Karpas-422 (cell line): ENCODE results near the gene DMD. TPM values are rescaled to one million over a fixed set of nuclear protein-coding genes. Genes with fewer than 3 reads are reported as not detected.

ENCODE experiments used
- DNase-seq: peaks from one replicate; pipeline ENCODE4 v3.0.0-alpha.2; 2015
- H2AFZ ChIP-seq: fragments of 200-600 bp; sonication (generic); 2 replicates; pipeline ENCODE4 v1.6.1; 2014; ENCODE audit warnings: antibody characterized with exemption, low read length, mixed read lengths
- H3K27ac ChIP-seq: fragments of 200-600 bp; sonication (generic); 2 replicates; pipeline ENCODE4 v1.5.1; 2014; ENCODE audit warnings: mild to moderate bottlenecking, low read length, moderate library complexity
- H3K27me3 ChIP-seq: fragments of 200-600 bp; sonication (generic); 2 replicates; pipeline ENCODE4 v1.6.1; 2014; ENCODE audit warnings: low read length, mixed read lengths
- H3K36me3 ChIP-seq: fragments of 200-600 bp; sonication (generic); 2 replicates; pipeline ENCODE4 v1.6.1; 2014; ENCODE audit warnings: low read length, mixed read lengths; ENCODE audit not compliant: insufficient read depth
- H3K4me1 ChIP-seq: fragments of 200-600 bp; sonication (generic); 2 replicates; pipeline ENCODE4 v1.6.1; 2014; ENCODE audit warnings: mild to moderate bottlenecking, low read length, mixed read lengths
- H3K4me2 ChIP-seq: fragments of 200-600 bp; sonication (generic); 2 replicates; pipeline ENCODE4 v1.6.1; 2014; ENCODE audit warnings: low read length, low read depth, mild to moderate bottlenecking; ENCODE audit not compliant: poor library complexity, severe bottlenecking
- H3K4me3 ChIP-seq: fragments of 200-600 bp; sonication (generic); 2 replicates; pipeline ENCODE4 v1.5.1; 2014; ENCODE audit warnings: mild to moderate bottlenecking, antibody characterized with exemption, low read length, mixed read lengths
- H3K79me2 ChIP-seq: fragments of 200-600 bp; sonication (generic); 2 replicates; pipeline ENCODE4 v1.6.1; 2014; ENCODE audit warnings: mild to moderate bottlenecking, low read length, mixed read lengths
- H3K9ac ChIP-seq: fragments of 200-600 bp; sonication (generic); 2 replicates; pipeline ENCODE4 v1.6.0; 2014; ENCODE audit warnings: low read length
- H3K9me2 ChIP-seq: fragments of 200-600 bp; sonication (generic), shearing (Covaris generic); replicated peaks from 2 replicates; pipeline ENCODE4 v1.6.0; 2014; ENCODE audit warnings: mild to moderate bottlenecking, low read length, moderate library complexity; ENCODE audit not compliant: insufficient read depth
- H3K9me3 ChIP-seq: fragments of 300-700, 200-600 bp; sonication (generic); 2 replicates; pipeline ENCODE4 v1.6.1; 2014; ENCODE audit warnings: low read length, mixed read lengths
- H4K20me1 ChIP-seq: fragments of 200-600 bp; sonication (generic); 2 replicates; pipeline ENCODE4 v1.6.1; 2014; ENCODE audit warnings: mild to moderate bottlenecking, antibody characterized with exemption, low read length, low read depth; ENCODE audit not compliant: insufficient read depth
- total RNA-seq: library from RNA; depleted of rRNA; stranded (reverse); fragments of >200 nt; shearing (Covaris generic); gene quantifications from 2 replicates; pipeline ENCODE4 v1.2.3, GENCODE V29; 2014; ENCODE audit warnings: low replicate concordance

DMD gene
- total RNA-seq, 1 experiment from 2014 or later: not detected

GRCh38 chrX:31329298-31329697, 1882.1 kb downstream of the DMD start:
- Histone ChIP-seq H4K20me1 (no peaks in the 10 kb centered on the region), H3K27ac (no peak overlapping the region), H3K9ac (no peak overlapping the region), H3K4me2 (no peak overlapping the region), H2AFZ (no peak overlapping the region), H3K9me3 (peaks cover 11% of the 10 kb centered on the region; the same call in 1 of the 2 replicates), H3K79me2 (no peaks in the 10 kb centered on the region), H3K36me3 (no peaks in the 10 kb centered on the region), H3K4me3 (no peak overlapping the region), H3K4me1 (no peaks in the 10 kb centered on the region), H3K27me3 (no peaks in the 10 kb centered on the region), H3K9me2 (no peaks in the 10 kb centered on the region)
- DNase-seq: no peak

DNA sequence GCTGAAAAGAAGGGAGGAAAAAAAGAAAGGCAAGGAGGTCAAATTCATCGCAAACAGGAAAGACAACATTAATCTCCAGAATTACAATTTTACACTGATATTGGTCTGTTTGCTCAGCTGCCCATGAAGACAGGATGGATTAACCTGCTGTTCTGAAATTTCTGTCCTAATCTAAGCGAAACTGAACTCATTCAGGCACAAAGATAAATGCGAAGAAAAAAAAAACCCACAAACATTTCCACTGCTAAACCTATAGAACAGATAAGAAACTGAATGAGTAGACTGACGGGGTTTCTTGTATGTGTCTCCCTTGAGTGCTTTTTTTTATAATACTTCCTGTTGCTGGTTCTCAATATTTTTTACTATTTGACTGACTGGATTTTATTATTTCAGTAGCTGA, 1887.7 kb downstream of the DMD start:
- Histone ChIP-seq H3K4me1 (no peaks in the 10 kb centered on the region), H3K27me3 (no peaks in the 10 kb centered on the region), H3K9ac (no peak overlapping the region), H3K36me3 (no peaks in the 10 kb centered on the region), H3K27ac (no peak overlapping the region), H3K9me2 (no peaks in the 10 kb centered on the region), H3K4me3 (no peak overlapping the region), H3K4me2 (no peak overlapping the region), H3K9me3 (peaks cover 8% of the 10 kb centered on the region; the same call in 1 of the 2 replicates), H4K20me1 (no peaks in the 10 kb centered on the region), H3K79me2 (no peaks in the 10 kb centered on the region), H2AFZ (no peak overlapping the region)
- DNase-seq: no peak

GRCh38 chrX:31320740-31321139, 1890.6 kb downstream of the DMD start:
- Histone ChIP-seq H3K27ac (no peak overlapping the region), H3K27me3 (no peaks in the 10 kb centered on the region), H3K4me3 (no peak overlapping the region), H3K4me2 (no peak overlapping the region), H3K79me2 (no peaks in the 10 kb centered on the region), H4K20me1 (no peaks in the 10 kb centered on the region), H3K9me2 (no peaks in the 10 kb centered on the region), H3K36me3 (no peaks in the 10 kb centered on the region), H2AFZ (no peak overlapping the region), H3K4me1 (no peaks in the 10 kb centered on the region), H3K9me3 (no peaks in the 10 kb centered on the region; the same call in 1 of the 2 replicates), H3K9ac (no peak overlapping the region)
- DNase-seq: no peak

DNA sequence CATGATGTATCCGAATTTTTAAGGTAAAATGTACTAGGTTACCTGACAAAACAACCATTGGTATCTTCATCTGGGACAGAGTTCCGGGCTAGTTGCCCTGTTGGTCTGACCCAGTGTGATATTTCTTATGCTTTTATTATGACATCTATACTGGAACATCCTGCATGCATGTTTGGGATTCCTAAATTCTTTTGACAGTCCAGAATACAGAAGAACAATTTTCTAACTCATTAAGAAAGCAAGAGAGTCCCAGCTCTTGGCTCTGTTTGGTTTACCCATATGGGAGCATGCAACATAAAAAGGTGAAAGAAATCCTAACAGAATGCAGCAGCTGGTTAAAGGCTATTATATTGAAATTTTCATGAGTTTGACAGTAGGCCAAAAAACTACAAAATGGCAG, 1891.8 kb downstream of the DMD start:
- H2AFZ ChIP-seq: no peak overlapping the region
- DNase-seq: no peak
- H3K4me3 ChIP-seq: no peak overlapping the region
- no peaks in the 10 kb centered on the region for H4K20me1 ChIP-seq
- no peak overlapping the region for H3K4me2 ChIP-seq
- H3K79me2 ChIP-seq: no peaks in the 10 kb centered on the region
- no peaks in the 10 kb centered on the region for H3K27me3 ChIP-seq
- no peak overlapping the region for H3K9ac ChIP-seq
- H3K27ac ChIP-seq: no peak overlapping the region
- no peaks in the 10 kb centered on the region for H3K4me1 ChIP-seq
- no peaks in the 10 kb centered on the region; the same call in 1 of the 2 replicates for H3K9me3 ChIP-seq
- no peaks in the 10 kb centered on the region for H3K9me2 ChIP-seq
- H3K36me3 ChIP-seq: no peaks in the 10 kb centered on the region

GRCh38 chrX:31318866-31319265, 1892.5 kb downstream of the DMD start:
- Histone ChIP-seq H3K27ac (no peak overlapping the region), H3K9me2 (no peaks in the 10 kb centered on the region), H3K36me3 (no peaks in the 10 kb centered on the region), H3K4me1 (no peaks in the 10 kb centered on the region), H2AFZ (no peak overlapping the region), H3K4me2 (no peak overlapping the region), H3K79me2 (no peaks in the 10 kb centered on the region), H4K20me1 (no peaks in the 10 kb centered on the region), H3K9ac (no peak overlapping the region), H3K9me3 (no peaks in the 10 kb centered on the region; the same call in 1 of the 2 replicates), H3K4me3 (no peak overlapping the region), H3K27me3 (no peaks in the 10 kb centered on the region)
- no peak for DNase-seq

- H3K9ac ChIP-seq: no peak overlapping the region
- no peak overlapping the region for H3K4me3 ChIP-seq
- DNase-seq: no peak
- no peaks in the 10 kb centered on the region for H4K20me1 ChIP-seq
- H3K27ac ChIP-seq: no peak overlapping the region
- no peaks in the 10 kb centered on the region for H3K79me2 ChIP-seq
- no peaks in the 10 kb centered on the region for H3K9me2 ChIP-seq
- H3K27me3 ChIP-seq: no peaks in the 10 kb centered on the region
- H3K4me2 ChIP-seq: no peak overlapping the region
- H3K36me3 ChIP-seq: no peaks in the 10 kb centered on the region
- H2AFZ ChIP-seq: no peak overlapping the region
- no peaks in the 10 kb centered on the region; the same call in 1 of the 2 replicates for H3K9me3 ChIP-seq
- no peaks in the 10 kb centered on the region for H3K4me1 ChIP-seq
Measured at GRCh38 chrX:31316340-31316991, 1894.9 kb downstream of the DMD start.

- Histone ChIP-seq H3K27ac (no peak overlapping the region), H4K20me1 (no peaks in the 10 kb centered on the region), H3K9ac (no peak overlapping the region), H2AFZ (no peak overlapping the region), H3K9me2 (no peaks in the 10 kb centered on the region), H3K4me2 (no peak overlapping the region), H3K4me3 (no peak overlapping the region), H3K79me2 (no peaks in the 10 kb centered on the region), H3K9me3 (peaks cover 2% of the 10 kb centered on the region; the same call in 1 of the 2 replicates), H3K4me1 (no peaks in the 10 kb centered on the region), H3K27me3 (no peaks in the 10 kb centered on the region), H3K36me3 (no peaks in the 10 kb centered on the region)
- no peak for DNase-seq
Measured at GRCh38 chrX:31314921-31315320, 1896.4 kb downstream of the DMD start.

DNA sequence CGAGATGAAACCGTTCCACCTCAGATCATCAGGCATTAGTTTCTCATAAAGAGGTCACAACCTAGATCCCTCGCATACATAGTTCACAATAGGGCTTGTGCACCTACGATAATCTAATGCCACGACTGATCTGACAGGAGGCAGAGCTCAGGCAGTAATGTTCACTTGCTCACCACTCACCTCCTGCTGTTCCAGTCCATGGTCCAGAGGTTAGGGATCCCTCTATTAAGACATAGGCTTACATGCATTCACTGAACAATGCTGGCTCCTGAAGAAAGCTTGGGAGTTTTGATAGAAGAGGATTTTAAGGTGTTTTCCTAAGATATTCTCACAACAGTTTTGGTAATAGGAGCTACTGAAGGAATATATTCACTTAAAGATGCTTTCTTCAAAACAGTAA, 1903.4 kb downstream of the DMD start:
- H3K27ac ChIP-seq: no peak overlapping the region
- H2AFZ ChIP-seq: no peak overlapping the region
- H3K4me3 ChIP-seq: no peak overlapping the region
- H3K9me3 ChIP-seq: 0 out of 2 replicates have a peak, but pooled peaks cover 2% of the 10 kb centered on the region
- H3K27me3 ChIP-seq: no peaks in the 10 kb centered on the region
- H3K4me2 ChIP-seq: no peak overlapping the region
- no peak for DNase-seq
- no peaks in the 10 kb centered on the region for H3K4me1 ChIP-seq
- H4K20me1 ChIP-seq: no peaks in the 10 kb centered on the region
- H3K79me2 ChIP-seq: no peaks in the 10 kb centered on the region
- no peaks in the 10 kb centered on the region for H3K9me2 ChIP-seq
- H3K36me3 ChIP-seq: no peaks in the 10 kb centered on the region
- H3K9ac ChIP-seq: no peak overlapping the region
